Thyroid gland (tissue), 4 donors: ENCODE data around the gene ZYX.

Experiments used
- CTCF ChIP-seq, 6 experiments: fragments of 200-600 bp in 3 of 6; fragments of 450-650 bp in 3 of 6; sonication (generic) in 3 of 6; IDR thresholded peaks; one replicate each; pipeline ENCODE4 v1.5.1; 2016 to 2019; ENCODE audit warnings: antibody characterized with exemption in 6 of 6, mild to moderate bottlenecking in 2 of 6, inconsistent platforms in 1 of 6, moderate library complexity in 1 of 6
- POLR2A ChIP-seq, 2 donors: fragments of 450-650 bp; IDR thresholded peaks; one replicate each; pipeline ENCODE4 v1.6.1; 2017; ENCODE audit warnings: antibody characterized with exemption in 2 of 2, mild to moderate bottlenecking in 2 of 2, moderate library complexity in 1 of 2

- TF ChIP-seq CTCF (IDR thresholded peaks at IDR 0.05) (no peak), POLR2A (IDR thresholded peaks at IDR 0.05) (no peak)
Measured at GRCh38 chr7:143407287-143408251, 26.4 kb downstream of the ZYX start.
